HEK293T (cell line): ENCODE measurements around the gene RHOC.

ENCODE experiments used
- CTCF ChIA-PET: fragments of 350-600 bp; formaldehyde crosslinking; extraction: SDS; loops from one replicate; lab custom pipeline; 2021; ENCODE audit warnings: antibody characterized with exemption, inconsistent platforms; lab: Yijun Ruan, JAX
- POLR2A ChIA-PET: fragments of 350-600 bp; formaldehyde crosslinking; extraction: SDS; loops from one replicate; lab custom pipeline; 2020; ENCODE audit warnings: antibody characterized with exemption, inconsistent platforms; lab: Yijun Ruan, JAX
- DNase-seq: peaks from one replicate; pipeline ENCODE4 v3.0.0; 2012; ENCODE audit warnings: mixed read lengths; ENCODE audit errors: extremely low spot score
- ARNT ChIP-seq: fragments of 450-650 bp; IDR thresholded peaks from 2 replicates; pipeline ENCODE4 v1.6.1; 2017; ENCODE audit warnings: mild to moderate bottlenecking
- BHLHE40 ChIP-seq: fragments of 450-650 bp; IDR thresholded peaks from 2 replicates; pipeline ENCODE4 v1.6.1; 2016; ENCODE audit warnings: mild to moderate bottlenecking, moderate library complexity, borderline replicate concordance
- CTBP1 ChIP-seq: fragments of 450-650 bp; IDR thresholded peaks from 2 replicates; pipeline ENCODE4 v1.6.1; 2016; ENCODE audit warnings: borderline replicate concordance
- ELF4 ChIP-seq: fragments of 450-650 bp; IDR thresholded peaks from 2 replicates; pipeline ENCODE4 v1.6.1; 2017; ENCODE audit warnings: antibody characterized with exemption
- FOXA1 ChIP-seq: fragments of 450-650 bp; IDR thresholded peaks from 2 replicates; pipeline ENCODE4 v1.6.1; 2016; ENCODE audit warnings: mild to moderate bottlenecking
- FOXK2 ChIP-seq: fragments of 450-650 bp; IDR thresholded peaks from 2 replicates; pipeline ENCODE4 v1.6.1; 2016; ENCODE audit warnings: mild to moderate bottlenecking
- FOXM1 ChIP-seq: fragments of 450-650 bp; IDR thresholded peaks from 2 replicates; pipeline ENCODE4 v1.6.1; 2017; ENCODE audit warnings: mild to moderate bottlenecking, borderline replicate concordance
- HDGF ChIP-seq: fragments of 450-650 bp; IDR thresholded peaks from 2 replicates; pipeline ENCODE4 v1.6.1; 2017; ENCODE audit warnings: antibody characterized with exemption, borderline replicate concordance
- L3MBTL2 ChIP-seq: fragments of 450-650 bp; conservative IDR thresholded peaks from 2 replicates; pipeline ENCODE4 v1.6.1; 2016; ENCODE audit warnings: mild to moderate bottlenecking
- LEF1 ChIP-seq: fragments of 450-650 bp; IDR thresholded peaks from 2 replicates; pipeline ENCODE4 v1.6.1; 2017; ENCODE audit warnings: mild to moderate bottlenecking, borderline replicate concordance
- NFRKB ChIP-seq: fragments of 450-650 bp; IDR thresholded peaks from 2 replicates; pipeline ENCODE4 v1.6.1; 2016; ENCODE audit warnings: mild to moderate bottlenecking, moderate library complexity
- PKNOX1 ChIP-seq: fragments of 450-650 bp; IDR thresholded peaks from 2 replicates; pipeline ENCODE4 v1.6.1; 2016
- SP1 ChIP-seq: fragments of 450-650 bp; IDR thresholded peaks from 2 replicates; pipeline ENCODE4 v1.6.1; 2017
- SUZ12 ChIP-seq: fragments of 450-650 bp; IDR thresholded peaks from 2 replicates; pipeline ENCODE4 v1.6.1; 2016; ENCODE audit warnings: mild to moderate bottlenecking
- TARDBP ChIP-seq: fragments of 450-650 bp; IDR thresholded peaks from 2 replicates; pipeline ENCODE4 v1.6.1; 2016
- ZNF384 ChIP-seq: fragments of 450-650 bp; IDR thresholded peaks from 2 replicates; pipeline ENCODE4 v1.6.1; 2016

Gene RHOC

GRCh38 chr1:112714313-112715263 lies 7.7 kb upstream of the RHOC start:
- ChIA-PET POLR2A (interaction anchor here (0.8 to 2.0 kb wide), 6 partner anchors 8 to 358 kb away, joined by 3 to 8 read pairs (median 4); partner anchors contain the start of genes LRIG2, MOV10 and RHOC), CTCF (interaction anchor here (0.8 to 9.6 kb wide), 11 partner anchors 11 to 358 kb away, joined by 3 to 185 read pairs (median 7); partner anchors contain the start of genes LRIG2 and MOV10)
- TF ChIP-seq FOXK2 (no peak), L3MBTL2 (peak; percentile 65), PKNOX1 (no peak), ELF4 (no peak), SP1 (no peak)
- no peak for DNase-seq

DNA sequence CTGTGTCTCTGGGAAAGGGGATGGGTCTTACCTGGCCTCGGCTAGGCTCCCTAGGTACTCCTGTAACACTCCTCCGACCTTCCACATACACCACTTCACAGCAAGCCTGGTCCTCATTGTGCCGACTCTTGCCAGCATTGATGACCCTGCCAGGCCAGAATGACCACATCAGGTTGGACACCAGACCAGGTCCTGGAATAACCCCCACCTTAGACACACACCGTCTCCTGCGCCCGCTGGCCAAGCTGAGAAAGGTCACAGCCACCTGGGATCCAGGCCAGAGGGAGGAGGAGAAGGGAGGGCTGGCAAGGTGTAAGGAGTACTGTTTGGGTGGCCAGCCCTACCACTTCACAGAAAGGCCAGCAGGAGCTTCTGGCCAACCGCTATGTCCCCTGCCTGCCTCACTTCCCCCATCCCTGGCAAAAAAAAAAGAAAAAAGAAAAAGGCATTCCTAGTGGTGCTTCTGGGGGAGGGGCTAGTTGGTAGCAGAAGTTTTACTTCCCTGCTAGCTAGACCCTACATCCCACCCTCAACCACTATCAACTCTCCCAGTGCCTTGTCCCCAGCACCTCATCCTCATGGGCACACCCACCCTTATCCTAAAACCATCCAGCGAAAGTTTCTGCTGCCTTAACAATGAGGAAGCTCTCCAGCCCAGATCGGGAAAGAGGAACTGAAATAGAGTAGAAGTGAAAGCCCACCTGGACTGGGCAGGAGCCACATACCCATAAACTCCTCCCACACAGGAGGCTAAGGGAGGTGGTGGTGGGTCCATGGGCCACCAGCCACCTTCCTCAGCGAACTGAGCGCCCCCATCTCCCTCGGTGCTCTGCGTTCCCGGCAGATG lies 6.8 kb upstream of the RHOC start:
- TF ChIP-seq FOXA1 (no peak), TARDBP (no peak), ELF4 (no peak), CTBP1 (no peak), BHLHE40 (no peak), NFRKB (no peak), ARNT (no peak), HDGF (no peak), ZNF384 (no peak), SP1 (no peak), FOXM1 (no peak), SUZ12 (no peak), PKNOX1 (no peak), L3MBTL2 (no peak), FOXK2 (no peak), LEF1 (no peak)
- no peak for DNase-seq
- POLR2A ChIA-PET: no interaction called here
- CTCF ChIA-PET: interaction anchor here (0.6 to 0.7 kb wide), 2 partner anchors 40 to 488 kb away, joined by 3 read pairs; no protein-coding TSS in a partner anchor

DNA sequence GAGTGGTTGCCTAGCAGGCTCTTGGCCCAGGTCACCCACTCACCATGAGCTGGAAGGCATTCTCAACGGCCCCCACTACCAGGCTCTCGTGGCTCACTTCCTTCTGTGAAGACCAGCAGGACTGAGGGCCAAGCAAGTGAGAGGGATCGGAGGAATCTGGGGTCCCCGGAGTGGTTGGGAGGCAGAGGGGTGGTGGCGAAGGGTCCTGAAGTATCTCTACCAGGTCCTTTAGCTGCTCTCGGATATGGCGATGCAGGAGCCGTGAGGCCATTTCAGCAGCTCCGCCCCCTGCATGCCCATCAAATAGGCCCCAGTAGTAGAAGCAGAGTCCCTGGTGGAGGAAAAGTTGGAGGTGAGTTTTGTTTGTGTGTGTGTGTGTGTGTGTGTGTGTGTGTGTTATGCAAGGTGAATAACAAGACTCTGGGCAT lies 5.8 kb upstream of the RHOC start:
- DNase-seq: no peak
- ChIA-PET CTCF (no interaction called here), POLR2A (no interaction called here)
- TF ChIP-seq PKNOX1: peak; percentile 81
- no peak for TF ChIP-seq FOXM1
- no peak for TF ChIP-seq SUZ12

DNA sequence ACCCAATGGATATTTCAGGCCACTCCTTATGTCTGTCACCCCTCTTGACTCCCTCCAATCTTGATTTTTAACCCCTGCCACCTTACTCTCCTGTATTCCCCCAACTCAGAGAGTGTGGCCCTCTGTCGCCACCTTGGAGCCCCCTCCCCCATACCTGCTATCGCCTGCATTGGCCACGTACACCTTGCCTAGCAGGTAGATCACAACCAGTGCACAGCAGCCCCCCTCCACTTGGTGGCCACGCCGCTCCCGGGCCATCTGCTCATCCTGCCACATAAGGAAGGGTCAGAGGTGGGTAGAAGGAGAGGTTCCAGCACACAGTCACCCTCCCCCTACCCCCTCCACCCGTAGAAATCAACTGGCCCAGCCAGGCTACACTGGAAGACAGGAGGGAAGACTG lies 5.3 kb upstream of the RHOC start:
- ChIA-PET POLR2A (no interaction called here), CTCF (interaction anchor here (0.5 kb wide), 1 partner anchor 1545 kb away, joined by 3 read pairs; no protein-coding TSS in a partner anchor)
- TF ChIP-seq ZNF384: no peak
- TF ChIP-seq TARDBP: no peak
- TF ChIP-seq HDGF: no peak
- TF ChIP-seq LEF1: no peak
- no peak for TF ChIP-seq CTBP1
- no peak for TF ChIP-seq PKNOX1
- TF ChIP-seq FOXA1: no peak
- TF ChIP-seq SUZ12: no peak
- no peak for TF ChIP-seq ARNT
- no peak for TF ChIP-seq ELF4
- no peak for TF ChIP-seq FOXM1
- TF ChIP-seq BHLHE40: no peak
- TF ChIP-seq FOXK2: no peak
- no peak for TF ChIP-seq NFRKB
- TF ChIP-seq L3MBTL2: no peak
- TF ChIP-seq SP1: no peak
- DNase-seq: no peak

GRCh38 chr1:112711670-112712069 lies 4.7 kb upstream of the RHOC start:
- POLR2A ChIA-PET: interaction anchor here (2.6 kb wide), 1 partner anchor 93 kb away, joined by 14 read pairs; the partner anchor contains the start of genes CAPZA1 and ST7L
- CTCF ChIA-PET: interaction anchor here (0.5 kb wide), 1 partner anchor 1544 kb away, joined by 3 read pairs; no protein-coding TSS in a partner anchor
- no peak for TF ChIP-seq TARDBP
- no peak for DNase-seq
